ENCODE results near the gene EIF4E3. TPM values are rescaled to one million over a fixed set of nuclear protein-coding genes. Genes with fewer than 3 reads are reported as not detected.
A peak's percentile ranks its signal among the peaks of the same experiment; 100 is the strongest.

The EIF4E3 gene
- total and polyA plus RNA-seq, 10 donors = 5.0 to 52.3 (median 37.3) TPM

DNA sequence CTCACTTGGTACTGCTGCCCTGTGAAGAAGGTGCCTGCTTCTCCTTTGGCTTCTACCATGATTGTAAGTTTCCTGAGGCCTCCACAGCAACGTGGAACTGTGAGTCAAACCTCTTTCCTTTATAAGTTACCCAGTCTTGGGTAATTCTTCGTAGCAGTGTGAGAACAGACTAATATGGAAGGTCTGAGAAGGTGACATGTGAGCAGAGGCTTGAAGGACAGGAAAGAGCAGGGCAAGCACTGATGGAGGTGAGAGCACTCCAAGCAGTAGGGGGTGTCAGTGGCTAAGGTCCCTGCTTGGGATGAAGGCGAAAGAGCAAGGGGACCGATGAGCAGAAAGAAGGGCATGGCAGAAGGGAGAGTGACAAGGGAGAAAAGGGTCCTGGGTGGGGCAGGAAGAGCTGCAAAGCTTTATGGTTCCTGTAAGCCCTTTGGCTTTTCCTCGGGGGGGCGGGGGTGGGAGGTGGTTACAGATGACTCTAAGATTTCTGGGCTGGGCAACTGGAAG is 3.5 kb downstream of the EIF4E3 start:
- Histone ChIP-seq H3K36me3 (peaks cover 0 to 8% (median 0%) of the 10 kb centered on the region in 6 donors), H3K27ac (peak overlapping the region in 7 of 8 donors; percentile 46 to 96 (median 89)), H3K27me3 (replicated peaks in 1 of 7) (no peaks in the 10 kb centered on the region), H3K4me1 (peaks cover 6 to 86% (median 75%) of the 10 kb centered on the region in 6 donors), H3K9me3 (no peaks in the 10 kb centered on the region), H3K4me3 (peak overlapping the region in 1 of 8 donors; percentile 93)
- 30 to 49% (median 36%) methylated on average over 6 of the region's 6 CpGs for WGBS, 5 donors
- intact Hi-C loops (cut with DNase I; ENCODE audit: low total_unique reads) = no loop called here
- DNase-seq = no peak
- TF ChIP-seq POLR2AphosphoS5 (IDR thresholded peaks at IDR 0.05) (no peak), POLR2A (IDR thresholded peaks at IDR 0.05) (no peak)
- TF ChIP-seq, protein P1, sequence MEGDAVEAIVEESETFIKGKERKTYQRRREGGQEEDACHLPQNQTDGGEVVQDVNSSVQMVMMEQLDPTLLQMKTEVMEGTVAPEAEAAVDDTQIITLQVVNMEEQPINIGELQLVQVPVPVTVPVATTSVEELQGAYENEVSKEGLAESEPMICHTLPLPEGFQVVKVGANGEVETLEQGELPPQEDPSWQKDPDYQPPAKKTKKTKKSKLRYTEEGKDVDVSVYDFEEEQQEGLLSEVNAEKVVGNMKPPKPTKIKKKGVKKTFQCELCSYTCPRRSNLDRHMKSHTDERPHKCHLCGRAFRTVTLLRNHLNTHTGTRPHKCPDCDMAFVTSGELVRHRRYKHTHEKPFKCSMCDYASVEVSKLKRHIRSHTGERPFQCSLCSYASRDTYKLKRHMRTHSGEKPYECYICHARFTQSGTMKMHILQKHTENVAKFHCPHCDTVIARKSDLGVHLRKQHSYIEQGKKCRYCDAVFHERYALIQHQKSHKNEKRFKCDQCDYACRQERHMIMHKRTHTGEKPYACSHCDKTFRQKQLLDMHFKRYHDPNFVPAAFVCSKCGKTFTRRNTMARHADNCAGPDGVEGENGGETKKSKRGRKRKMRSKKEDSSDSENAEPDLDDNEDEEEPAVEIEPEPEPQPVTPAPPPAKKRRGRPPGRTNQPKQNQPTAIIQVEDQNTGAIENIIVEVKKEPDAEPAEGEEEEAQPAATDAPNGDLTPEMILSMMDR (IDR thresholded peaks at IDR 0.05 in 8 of 11, conservative IDR thresholded peaks at IDR 0.05 in 3 of 11) = no peak

GRCh38 chr3:71721002-71721401 is 4.2 kb downstream of the EIF4E3 start:
- no peaks in the 10 kb centered on the region for H3K27me3 ChIP-seq (replicated peaks in 1 of 7)
- H3K4me1 ChIP-seq = peaks cover 6 to 84% (median 68%) of the 10 kb centered on the region in 6 donors
- peaks cover 0 to 8% (median 0%) of the 10 kb centered on the region in 6 donors for H3K36me3 ChIP-seq
- H3K4me3 ChIP-seq = peak overlapping the region in 1 of 8 donors; percentile 93
- 84 to 97% (median 92%) methylated on average over 7 of the region's 7 CpGs for WGBS, 5 donors
- TF ChIP-seq POLR2AphosphoS5 (IDR thresholded peaks at IDR 0.05) = no peak
- TF ChIP-seq, protein P1 (IDR thresholded peaks at IDR 0.05 in 8 of 11, conservative IDR thresholded peaks at IDR 0.05 in 3 of 11) = no peak
- no peak for TF ChIP-seq POLR2A (IDR thresholded peaks at IDR 0.05)
- DNase-seq = no peak
- no peaks in the 10 kb centered on the region for H3K9me3 ChIP-seq
- peak overlapping the region in 5 of 8 donors; percentile 74 to 96 (median 92) for H3K27ac ChIP-seq
- intact Hi-C loops (cut with DNase I; ENCODE audit: low total_unique reads) = no loop called here

GRCh38 chr3:71718072-71718471 is 7.1 kb downstream of the EIF4E3 start:
- no peak for DNase-seq
- Histone ChIP-seq H3K36me3 (peaks cover 0 to 8% (median 0%) of the 10 kb centered on the region in 6 donors), H3K9me3 (no peaks in the 10 kb centered on the region), H3K4me1 (peaks cover 2 to 80% (median 55%) of the 10 kb centered on the region in 6 donors), H3K27ac (peak overlapping the region in 1 of 8 donors; percentile 41), H3K27me3 (replicated peaks in 1 of 7) (no peaks in the 10 kb centered on the region), H3K4me3 (no peak overlapping the region)
- intact Hi-C loops (cut with DNase I; ENCODE audit: low total_unique reads) = no loop called here
- 40 to 76% (median 58%) methylated on average over 4 of the region's 4 CpGs for WGBS, 5 donors
- no peak for TF ChIP-seq POLR2A (IDR thresholded peaks at IDR 0.05)
- no peak for TF ChIP-seq POLR2AphosphoS5 (IDR thresholded peaks at IDR 0.05)
- TF ChIP-seq, protein P1 (IDR thresholded peaks at IDR 0.05 in 8 of 11, conservative IDR thresholded peaks at IDR 0.05 in 3 of 11) = no peak

GRCh38 chr3:71714595-71714994 is 10.6 kb downstream of the EIF4E3 start:
- DNase-seq = no peak
- Histone ChIP-seq H3K27ac (peak overlapping the region in 2 of 8 donors; percentile 19 to 23), H3K27me3 (replicated peaks in 1 of 7) (no peaks in the 10 kb centered on the region), H3K36me3 (peaks cover 0 to 9% (median 6%) of the 10 kb centered on the region in 6 donors), H3K4me1 (peaks cover 13 to 75% (median 53%) of the 10 kb centered on the region in 6 donors), H3K4me3 (no peak overlapping the region), H3K9me3 (no peaks in the 10 kb centered on the region)
- intact Hi-C loops (cut with DNase I; ENCODE audit: low total_unique reads) = no loop called here
- WGBS, 5 donors = 72 to 97% (median 93%) methylated on average over 4 of the region's 4 CpGs
- TF ChIP-seq POLR2AphosphoS5 (IDR thresholded peaks at IDR 0.05) (no peak), POLR2A (IDR thresholded peaks at IDR 0.05) (no peak)
- TF ChIP-seq, protein P1 (IDR thresholded peaks at IDR 0.05 in 8 of 11, conservative IDR thresholded peaks at IDR 0.05 in 3 of 11) = no peak

Measured in spleen (tissue), 11 donors.